Tibial nerve (tissue), 3 donors: ENCODE measurements around the gene CLASP1.

Experiments used
- POLR2A ChIP-seq, 2 donors: fragments of 450-650 bp; IDR thresholded peaks; one replicate each; pipeline ENCODE4 v1.6.1; 2017; ENCODE audit warnings: antibody characterized with exemption in 2 of 2, mild to moderate bottlenecking in 2 of 2, moderate library complexity in 2 of 2
- TF ChIP-seq, protein P1 (sequence below), 5 experiments: fragments of 200-600 bp in 3 of 5; fragments of 450-650 bp in 2 of 5; sonication (generic) in 3 of 5; IDR thresholded peaks; one replicate each; pipeline ENCODE4 v1.5.1; 2016 to 2019; ENCODE audit warnings: antibody characterized with exemption in 5 of 5, mild to moderate bottlenecking in 3 of 5, moderate library complexity in 2 of 5

DNA sequence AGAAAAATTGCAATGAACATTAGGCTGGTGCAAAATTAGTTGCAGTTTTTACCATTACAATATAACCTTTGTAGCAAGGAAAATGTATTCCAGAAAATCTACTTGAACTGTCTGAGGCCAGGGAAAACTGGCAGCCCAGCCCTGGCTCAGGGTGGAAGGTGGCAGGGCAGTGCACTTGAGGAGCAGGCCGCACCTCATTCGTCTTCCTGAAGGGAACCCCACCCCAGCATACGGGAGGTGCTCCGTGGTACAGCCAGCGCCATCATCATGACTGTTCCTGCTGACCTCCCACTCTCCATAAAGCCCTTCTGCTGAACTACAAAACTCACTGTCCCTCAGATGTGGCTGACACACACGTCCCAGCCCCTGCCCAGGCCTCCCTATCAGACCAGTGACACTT, 298.4 kb downstream of the CLASP1 start:
- TF ChIP-seq, protein P1, sequence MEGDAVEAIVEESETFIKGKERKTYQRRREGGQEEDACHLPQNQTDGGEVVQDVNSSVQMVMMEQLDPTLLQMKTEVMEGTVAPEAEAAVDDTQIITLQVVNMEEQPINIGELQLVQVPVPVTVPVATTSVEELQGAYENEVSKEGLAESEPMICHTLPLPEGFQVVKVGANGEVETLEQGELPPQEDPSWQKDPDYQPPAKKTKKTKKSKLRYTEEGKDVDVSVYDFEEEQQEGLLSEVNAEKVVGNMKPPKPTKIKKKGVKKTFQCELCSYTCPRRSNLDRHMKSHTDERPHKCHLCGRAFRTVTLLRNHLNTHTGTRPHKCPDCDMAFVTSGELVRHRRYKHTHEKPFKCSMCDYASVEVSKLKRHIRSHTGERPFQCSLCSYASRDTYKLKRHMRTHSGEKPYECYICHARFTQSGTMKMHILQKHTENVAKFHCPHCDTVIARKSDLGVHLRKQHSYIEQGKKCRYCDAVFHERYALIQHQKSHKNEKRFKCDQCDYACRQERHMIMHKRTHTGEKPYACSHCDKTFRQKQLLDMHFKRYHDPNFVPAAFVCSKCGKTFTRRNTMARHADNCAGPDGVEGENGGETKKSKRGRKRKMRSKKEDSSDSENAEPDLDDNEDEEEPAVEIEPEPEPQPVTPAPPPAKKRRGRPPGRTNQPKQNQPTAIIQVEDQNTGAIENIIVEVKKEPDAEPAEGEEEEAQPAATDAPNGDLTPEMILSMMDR (IDR thresholded peaks at IDR 0.05) = no peak
- no peak for TF ChIP-seq POLR2A (IDR thresholded peaks at IDR 0.05)
